Fibroblast of skin of back (primary cell): Measurements from ENCODE around the gene DNAI4.
"Not testable (repeated sequence)": the region's sequence is repeated elsewhere in the genome, so short reads cannot be mapped to it uniquely, and the experiment has no call there.

Experiments
- DNase-seq: peaks from one replicate; pipeline ENCODE4 v3.0.0-alpha.2; 2013

The DNAI4 gene

GRCh38 chr1:66929691-66929998 lies 5.0 kb upstream of the DNAI4 start:
- DNase-seq, result no peak

- no peak for DNase-seq
Measured at GRCh38 chr1:66929146-66929688, 4.6 kb upstream of the DNAI4 start.

- no peak for DNase-seq
Measured at GRCh38 chr1:66927528-66927927, 2.9 kb upstream of the DNAI4 start.

GRCh38 chr1:66925944-66926343 lies 1.3 kb upstream of the DNAI4 start:
- no peak for DNase-seq

- DNase-seq, result no peak
Measured at GRCh38 chr1:66925558-66925910, 878 bp upstream of the DNAI4 start.

GRCh38 chr1:66920543-66920942 lies 4.1 kb downstream of the DNAI4 start:
- no peak for DNase-seq

- no peak for DNase-seq
Measured at GRCh38 chr1:66919828-66920227, 4.8 kb downstream of the DNAI4 start.

- DNase-seq, result no peak
Measured at GRCh38 chr1:66919063-66919462, 5.6 kb downstream of the DNAI4 start.

- no peak for DNase-seq
Measured at GRCh38 chr1:66917476-66917875, 7.2 kb downstream of the DNAI4 start.

- no peak for DNase-seq
Measured at GRCh38 chr1:66916320-66916719, 8.3 kb downstream of the DNAI4 start.

GRCh38 chr1:66915203-66915602 lies 9.5 kb downstream of the DNAI4 start:
- DNase-seq, result not testable (repeated sequence)

GRCh38 chr1:66893712-66894111 lies 30.9 kb downstream of the DNAI4 start:
- DNase-seq, result no peak

- peak; percentile 10 for DNase-seq
Measured at GRCh38 chr1:66890621-66891020, 34.0 kb downstream of the DNAI4 start.

- no peak for DNase-seq
Measured at GRCh38 chr1:66889030-66889429, 35.6 kb downstream of the DNAI4 start.

- no peak for DNase-seq
Measured at GRCh38 chr1:66876664-66877063, 48.0 kb downstream of the DNAI4 start.

GRCh38 chr1:66873111-66873510 lies 51.5 kb downstream of the DNAI4 start:
- no peak for DNase-seq

GRCh38 chr1:66872024-66872423 lies 52.6 kb downstream of the DNAI4 start:
- DNase-seq, result not testable (repeated sequence)

GRCh38 chr1:66867501-66867900 lies 57.2 kb downstream of the DNAI4 start:
- DNase-seq, result no peak

- DNase-seq, result no peak
Measured at GRCh38 chr1:66860529-66860928, 64.1 kb downstream of the DNAI4 start.

GRCh38 chr1:66853379-66853778 lies 71.3 kb downstream of the DNAI4 start:
- no peak for DNase-seq

GRCh38 chr1:66852870-66853269 lies 71.8 kb downstream of the DNAI4 start:
- no peak for DNase-seq

- no peak for DNase-seq
Measured at GRCh38 chr1:66850989-66851388, 73.7 kb downstream of the DNAI4 start.

GRCh38 chr1:66848193-66848592 lies 76.5 kb downstream of the DNAI4 start:
- DNase-seq, result no peak

GRCh38 chr1:66840929-66841328 lies 83.7 kb downstream of the DNAI4 start:
- no peak for DNase-seq

GRCh38 chr1:66834926-66835325 lies 89.7 kb downstream of the DNAI4 start:
- DNase-seq, result no peak

GRCh38 chr1:66833112-66833511 lies 91.5 kb downstream of the DNAI4 start:
- no peak for DNase-seq
